H1 (cell line): ENCODE measurements around the gene ABHD2. TPM values are rescaled to one million over a fixed set of nuclear protein-coding genes. Genes with fewer than 3 reads are reported as not detected.

ENCODE experiments used
- CTCF ChIA-PET: fragments of 300-600 bp; sonication (Branson Sonifier 250); formaldehyde crosslinking; loops from one replicate; lab custom pipeline; 2021; ENCODE audit not compliant: partially characterized antibody; lab: Charles Lee
- POLR2A ChIA-PET: fragments of 300-600 bp; sonication (Branson Sonifier 250); formaldehyde crosslinking; loops from one replicate; lab custom pipeline; 2021; ENCODE audit warnings: inconsistent platforms; ENCODE audit not compliant: partially characterized antibody; lab: Charles Lee
- DNase-seq, 2 experiments: peaks; one replicate each; pipeline versions ENCODE4 v3.0.0 to v3.0.0-alpha.2; 2010 to 2022; ENCODE audit warnings: low spot score in 2 of 2, low read depth in 1 of 2, mixed read lengths in 1 of 2
- FAIRE-seq: peaks from 2 replicates; lab custom pipeline; 2011; peaks lifted over from hg19 to GRCh38; lab: Jason Lieb, UNC
- H2AFZ ChIP-seq: 2 replicates; pipeline ENCODE4 v1.8.1; 2012; ENCODE audit warnings: low read length, inconsistent platforms
- H2AK5ac ChIP-seq: 2 replicates; pipeline ENCODE4 v1.6.1; 2013; ENCODE audit warnings: low read depth, low read length
- H2BK120ac ChIP-seq: replicated peaks from 2 replicates; pipeline ENCODE3; 2013; ENCODE audit warnings: low read depth, low read length, inconsistent platforms
- H2BK12ac ChIP-seq: 2 replicates; pipeline ENCODE4 v1.6.1; 2013; ENCODE audit warnings: low read depth, low read length
- H2BK15ac ChIP-seq: 2 replicates; pipeline ENCODE4 v1.6.1; 2013; ENCODE audit warnings: low read length
- H2BK20ac ChIP-seq: 2 replicates; pipeline ENCODE4 v1.6.1; 2013; ENCODE audit warnings: low read length
- H2BK5ac ChIP-seq: 2 replicates; pipeline ENCODE4 v1.6.1; 2013; ENCODE audit warnings: low read depth, low read length
- H3K14ac ChIP-seq: 2 replicates; pipeline ENCODE4 v1.6.1; 2013; ENCODE audit warnings: inconsistent platforms; ENCODE audit not compliant: insufficient read length
- H3K18ac ChIP-seq: 2 replicates; pipeline ENCODE4 v1.6.1; 2013; ENCODE audit warnings: low read length; ENCODE audit errors: extremely low read depth
- H3K23ac ChIP-seq: 2 replicates; pipeline ENCODE4 v1.6.1; 2013; ENCODE audit warnings: inconsistent platforms; ENCODE audit not compliant: insufficient read length
- H3K23me2 ChIP-seq: 2 replicates; pipeline ENCODE4 v1.6.1; 2013; ENCODE audit warnings: low read depth, low read length
- H3K27ac ChIP-seq: 2 replicates; pipeline ENCODE4 v1.6.1; 2011; ENCODE audit warnings: low read depth, low read length, inconsistent platforms
- H3K27me3 ChIP-seq, 4 experiments: replicated peaks in 1 of 4; 1 replicate in 1 of 4; 2 replicates in 3 of 4; pipeline versions ENCODE4 v1.6.1 to v1.8.1; 2011 to 2013; ENCODE audit warnings: low read length in 3 of 4, mild to moderate bottlenecking in 3 of 4, inconsistent platforms in 2 of 4, mixed read lengths in 2 of 4, moderate library complexity in 1 of 4; ENCODE audit not compliant: control insufficient read depth in 3 of 4, insufficient read depth in 3 of 4; ENCODE audit errors: extremely low read depth in 1 of 4
- H3K36me3 ChIP-seq, 4 experiments: 2 replicates each; pipeline versions ENCODE4 v1.6.1 to v1.8.1; 2011 to 2013; ENCODE audit warnings: mild to moderate bottlenecking in 4 of 4, low read length in 3 of 4, moderate library complexity in 2 of 4, control low read depth in 1 of 4, inconsistent platforms in 1 of 4; ENCODE audit not compliant: insufficient read depth in 4 of 4, control insufficient read depth in 2 of 4
- H3K4ac ChIP-seq: replicated peaks from 2 replicates; pipeline ENCODE3; 2013; ENCODE audit warnings: low read length, low read depth, mixed read lengths, inconsistent platforms; ENCODE audit not compliant: insufficient read length
- H3K4me1 ChIP-seq, 4 experiments: replicated peaks in 1 of 4; 1 replicate in 1 of 4; 2 replicates in 3 of 4; pipeline versions ENCODE4 v1.6.1 to v1.8.1; 2011 to 2013; ENCODE audit warnings: low read length in 3 of 4, inconsistent platforms in 2 of 4, mixed read lengths in 1 of 4; ENCODE audit not compliant: insufficient read depth in 4 of 4, control insufficient read depth in 3 of 4
- H3K4me2 ChIP-seq, 2 experiments: 2 replicates each; pipeline versions ENCODE4 v1.6.1 to v1.8.1; 2011 to 2013; ENCODE audit warnings: low read depth in 2 of 2, low read length in 2 of 2, control low read depth in 1 of 2, inconsistent platforms in 1 of 2, mild to moderate bottlenecking in 1 of 2; ENCODE audit not compliant: insufficient read depth in 1 of 2
- H3K4me3 ChIP-seq, 4 experiments: fragments of 200-600, 300-600 bp in 1 of 4; sonication (generic), shearing (Covaris generic), sonication (Bioruptor Twin) in 1 of 4; 2 replicates each; pipeline versions ENCODE4 v1.5.1 to v1.8.1; 2011 to 2016; ENCODE audit warnings: low read length in 4 of 4, low read depth in 3 of 4, control low read depth in 2 of 4, inconsistent platforms in 2 of 4, mild to moderate bottlenecking in 2 of 4, mixed read lengths in 1 of 4, moderate library complexity in 1 of 4; ENCODE audit not compliant: insufficient read depth in 2 of 4; ENCODE audit errors: extremely low read depth in 1 of 4
- H3K56ac ChIP-seq: replicated peaks from 2 replicates; pipeline ENCODE3; 2013; ENCODE audit warnings: low read depth, mild to moderate bottlenecking, mixed read lengths, low read length, inconsistent platforms; ENCODE audit not compliant: insufficient read length
- H3K79me1 ChIP-seq: 2 replicates; pipeline ENCODE4 v1.6.1; 2013; ENCODE audit warnings: low read depth, low read length, control low read depth
- H3K79me2 ChIP-seq, 2 experiments: 2 replicates each; pipeline versions ENCODE4 v1.6.1 to v1.8.1; 2012 to 2013; ENCODE audit warnings: low read length in 2 of 2, mild to moderate bottlenecking in 2 of 2, inconsistent platforms in 1 of 2; ENCODE audit not compliant: insufficient read depth in 2 of 2, control insufficient read depth in 1 of 2
- H3K9ac ChIP-seq, 4 experiments: replicated peaks in 1 of 4; 1 replicate in 1 of 4; 2 replicates in 3 of 4; pipeline versions ENCODE4 v1.6.1 to v1.8.1; 2011 to 2013; ENCODE audit warnings: low read depth in 3 of 4, low read length in 3 of 4, control low read depth in 2 of 4, mild to moderate bottlenecking in 2 of 4, moderate library complexity in 2 of 4, inconsistent platforms in 1 of 4; ENCODE audit errors: extremely low read depth in 1 of 4
- H3K9me3 ChIP-seq, 2 experiments: 2 replicates each; pipeline versions ENCODE4 v1.6.1 to v1.8.1; 2012 to 2013; ENCODE audit warnings: mild to moderate bottlenecking in 2 of 2, moderate library complexity in 2 of 2, control low read depth in 1 of 2, inconsistent platforms in 1 of 2, low read depth in 1 of 2, low read length in 1 of 2, mixed read lengths in 1 of 2; ENCODE audit not compliant: insufficient read depth in 2 of 2
- H4K20me1 ChIP-seq, 2 experiments: replicated peaks in 1 of 2; 2 replicates each; pipeline versions ENCODE3 to v1.8.1; 2011 to 2013; ENCODE audit warnings: inconsistent platforms in 2 of 2, low read length in 2 of 2, mild to moderate bottlenecking in 1 of 2; ENCODE audit not compliant: insufficient read depth in 2 of 2, control insufficient read depth in 1 of 2
- H4K5ac ChIP-seq: 2 replicates; pipeline ENCODE4 v1.6.1; 2013; ENCODE audit warnings: low read length, low read depth, mixed read lengths, inconsistent platforms; ENCODE audit not compliant: insufficient read length
- H4K8ac ChIP-seq: 2 replicates; pipeline ENCODE4 v1.8.0; 2013; ENCODE audit warnings: mild to moderate bottlenecking, moderate library complexity, low read length, inconsistent platforms; ENCODE audit not compliant: insufficient read depth; ENCODE audit errors: extremely low read depth
- H4K91ac ChIP-seq: replicated peaks from 2 replicates; pipeline ENCODE3; 2013; ENCODE audit warnings: low read length, mixed read lengths, inconsistent platforms; ENCODE audit not compliant: insufficient read length
- ATF2 ChIP-seq: IDR thresholded peaks from 2 replicates; pipeline ENCODE4 v1.6.1; 2012; ENCODE audit warnings: low read length, inconsistent platforms
- CEBPB ChIP-seq: IDR thresholded peaks from 2 replicates; pipeline ENCODE4 v1.6.1; 2012; ENCODE audit warnings: low read depth, low read length
- JUND ChIP-seq: IDR thresholded peaks from 2 replicates; pipeline ENCODE4 v1.6.1; 2011; ENCODE audit warnings: mild to moderate bottlenecking, improper control_type of control experiment, low read length
- MAX ChIP-seq: IDR thresholded peaks from 2 replicates; pipeline ENCODE4 v1.6.1; 2012; ENCODE audit warnings: inconsistent platforms
- SP4 ChIP-seq: IDR thresholded peaks from 2 replicates; pipeline ENCODE4 v1.6.1; 2012; ENCODE audit warnings: low read length, inconsistent platforms
- TAF1 ChIP-seq: IDR thresholded peaks from 2 replicates; pipeline ENCODE4 v1.6.1; 2011; ENCODE audit warnings: mild to moderate bottlenecking, low read depth, low read length
- WGBS, 2 experiments: shearing (Covaris generic) in 1 of 2; methylation state at CpG; one replicate each; pipeline versions ENCODE4 v1.1.6 to v1.1.7; 2013 to 2015; ENCODE audit warnings: low lambda C conversion rate in 2 of 2, mixed read lengths in 2 of 2, inconsistent platforms in 1 of 2, low coverage in 1 of 2, missing lambda C conversion rate in 1 of 2; ENCODE audit not compliant: insufficient replicate concordance in 2 of 2, insufficient coverage in 1 of 2, insufficient read length in 1 of 2; ENCODE audit errors: extremely low coverage in 1 of 2, missing lambda C conversion rate in 1 of 2; 5-methylcytosine and 5-hydroxymethylcytosine counted together
- long read RNA-seq, 2 experiments: library from RNA in 1 of 2; library from capped mRNA in 1 of 2; stranded (forward); transcript quantifications; one replicate each; pipeline ENCODE4 v2.0.0, GENCODE V29; 2021; ENCODE audit warnings: inconsistent platforms in 1 of 2
- polyA minus RNA-seq, 3 experiments: library from RNA; depleted of rRNA, polyadenylated mRNA; stranded (reverse); fragments of >200 nt; gene quantifications; 1 replicate in 2 of 3; 2 replicates in 1 of 3; pipeline ENCODE4 v1.2.3, GENCODE V29; 2011
- polyA plus RNA-seq, 7 experiments: library from polyadenylated mRNA; depleted of rRNA in 3 of 7; stranded (reverse) in 5 of 7; unstranded in 2 of 7; fragments of >200 nt in 5 of 7; fragments of 200-250 nt in 2 of 7; gene quantifications; 1 replicate in 5 of 7; 2 replicates in 1 of 7; 4 replicates in 1 of 7; pipeline versions ENCODE4 v1.2.1 to v1.2.3, GENCODE V29; 2011 to 2013; ENCODE audit warnings: missing spikeins in 2 of 7, mixed read lengths in 2 of 7
- total RNA-seq: library from RNA; stranded (reverse); fragmentation: NEBNext Ultra II Directional; extraction: Animal tissue kit (Norgen Biotek cat#: 25700); gene quantifications from 2 replicates; pipeline ENCODE4 v1.2.1, GENCODE V29; 2021

ABHD2 gene
- total RNA-seq (23.7 and 27.6 TPM in 2 replicates), polyA plus RNA-seq (2011; rRNA removed) (9.1 and 9.7 TPM in 2 replicates), polyA minus RNA-seq (2011; rRNA and poly(A)+ RNA removed) (78.4 and 110 TPM in 2 replicates)
- 11.2 TPM for polyA plus RNA-seq (2011; cell fraction: cytosol; rRNA removed)
- polyA plus RNA-seq (2011; cell fraction: nucleus; rRNA removed), result 16.6 TPM
- 9.4 to 15.8 TPM (median 15.5 TPM) in 4 replicates for polyA plus RNA-seq (2012, experiment 1 of 2)
- 1.7 TPM for polyA plus RNA-seq (2012, experiment 2 of 2)
- polyA plus RNA-seq (2013, experiment 1 of 2), result 13.6 TPM
- polyA plus RNA-seq (2013, experiment 2 of 2), result 16.3 TPM
- polyA minus RNA-seq (2011; cell fraction: cytosol; rRNA and poly(A)+ RNA removed), result 11.8 TPM
- 26.8 TPM for polyA minus RNA-seq (2011; cell fraction: nucleus; rRNA and poly(A)+ RNA removed)
- long read RNA-seq, experiment 1, partial matches to known transcripts, result 1 of 15 reads
- long read RNA-seq, experiment 1, other reads (novel, unspliced or antisense), result 14 of 15 reads
- long read RNA-seq, experiment 2, full-length matches to known transcripts, result 3 of 4 reads
- long read RNA-seq, experiment 2, partial matches to known transcripts, result 1 of 4 reads
- long read RNA-seq, experiment 2, other reads (novel, unspliced or antisense), result 0 of 4 reads

GRCh38 chr15:89087830-89088604 is at the start of gene ABHD2:
Gene ABHD2 (plus strand): TSS chr15:89088456. CDS start chr15:89116328, 27,872 bp downstream.
- H2BK5ac ChIP-seq, result peak within 1 kb of the TSS; percentile 77
- CTCF ChIA-PET, result interaction anchor here (0.6 to 6.0 kb wide), 19 partner anchors 8 to 270 kb away, joined by 3 to 40 read pairs (median 3); no protein-coding TSS in a partner anchor
- peak within 1 kb of the TSS; percentile 35; the same call in 1 of the 2 replicates for H3K27ac ChIP-seq
- peak within 1 kb of the TSS; percentile 63 for H2AFZ ChIP-seq
- H4K5ac ChIP-seq, result peak within 1 kb of the TSS; percentile 47
- H2AK5ac ChIP-seq, result no peak within 1 kb of the TSS
- FAIRE-seq, result peak; percentile 52
- no peak within 1 kb of the TSS for H2BK12ac ChIP-seq
- POLR2A ChIA-PET, result interaction anchor here (0.6 to 2.5 kb wide), 15 partner anchors 9 to 194 kb away, joined by 3 to 9 read pairs (median 3); no protein-coding TSS in a partner anchor
- H3K27me3 ChIP-seq, result no peaks in the 10 kb centered on the region
- no peaks in the 10 kb centered on the region; a peak in 1 of 8 replicates for H3K36me3 ChIP-seq
- no peak within 1 kb of the TSS for H4K91ac ChIP-seq
- no peaks in the 10 kb centered on the region; the same call in 1 of the 2 replicates for H3K23me2 ChIP-seq
- peaks cover 8 to 20% (median 12%) of the 10 kb centered on the region in 4 experiments for H3K4me1 ChIP-seq
- H4K20me1 ChIP-seq, result no peaks in the 10 kb centered on the region
- no peak within 1 kb of the TSS for H3K23ac ChIP-seq
- H3K4me2 ChIP-seq, result peak within 1 kb of the TSS; percentile 65 to 87
- peak within 1 kb of the TSS; percentile 60; the same call in 1 of the 2 replicates for H4K8ac ChIP-seq
- no peak within 1 kb of the TSS for H2BK20ac ChIP-seq
- peak within 1 kb of the TSS; percentile 79 for H3K18ac ChIP-seq
- H2BK15ac ChIP-seq, result 0 out of 2 replicates have a peak within 1 kb of the TSS, but pooled peaks have one; percentile 19
- peak within 1 kb of the TSS; percentile 84 to 90 (median 87) for H3K4me3 ChIP-seq
- H3K9ac ChIP-seq, result peak within 1 kb of the TSS in 3 of 4 experiments; percentile 45 to 66 (median 56); a peak in 5 of 7 replicates
- no peaks in the 10 kb centered on the region for H3K79me1 ChIP-seq
- WGBS, 2 experiments, result 4% methylated on average over 45 of the region's 51 CpGs; no CpG with 5 or more reads in 1 of the 2 experiments
- H3K56ac ChIP-seq, result peak within 1 kb of the TSS; percentile 22
- no peak within 1 kb of the TSS for H2BK120ac ChIP-seq
- no peak within 1 kb of the TSS for H3K14ac ChIP-seq
- H3K4ac ChIP-seq, result no peak within 1 kb of the TSS
- H3K9me3 ChIP-seq, result no peaks in the 10 kb centered on the region
- peak; percentile 99 for DNase-seq
- peaks cover 0 to 4% of the 10 kb centered on the region in 2 experiments; a peak in 3 of 4 replicates for H3K79me2 ChIP-seq
- TF ChIP-seq SP4, result peak; percentile 96
- TF ChIP-seq JUND, result 0 out of 2 replicates have a peak, but pooled peaks have one; percentile 12
- TF ChIP-seq MAX, result peak; percentile 49
- no peak for TF ChIP-seq CEBPB
- peak; percentile 80 for TF ChIP-seq TAF1
- TF ChIP-seq ATF2, result peak; percentile 67; the same call in 1 of the 2 replicates
